ENCODE results near the gene EEF1AKMT1.
A peak's percentile ranks its signal among the peaks of the same experiment; 100 is the strongest.

Gene EEF1AKMT1, protein sequence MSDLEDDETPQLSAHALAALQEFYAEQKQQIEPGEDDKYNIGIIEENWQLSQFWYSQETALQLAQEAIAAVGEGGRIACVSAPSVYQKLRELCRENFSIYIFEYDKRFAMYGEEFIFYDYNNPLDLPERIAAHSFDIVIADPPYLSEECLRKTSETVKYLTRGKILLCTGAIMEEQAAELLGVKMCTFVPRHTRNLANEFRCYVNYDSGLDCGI

GRCh38 chr13:20773194-20774080, at the start of gene EEF1AKMT1:
EEF1AKMT1 (minus strand) TSS chr13:20773961; CDS start chr13:20757598, 16,363 bp downstream.
- peak within 1 kb of the TSS; percentile 83 for H3K4me3 ChIP-seq (replicated peaks; ENCODE audit: low read depth, low read length)
- TF ChIP-seq, protein P1, sequence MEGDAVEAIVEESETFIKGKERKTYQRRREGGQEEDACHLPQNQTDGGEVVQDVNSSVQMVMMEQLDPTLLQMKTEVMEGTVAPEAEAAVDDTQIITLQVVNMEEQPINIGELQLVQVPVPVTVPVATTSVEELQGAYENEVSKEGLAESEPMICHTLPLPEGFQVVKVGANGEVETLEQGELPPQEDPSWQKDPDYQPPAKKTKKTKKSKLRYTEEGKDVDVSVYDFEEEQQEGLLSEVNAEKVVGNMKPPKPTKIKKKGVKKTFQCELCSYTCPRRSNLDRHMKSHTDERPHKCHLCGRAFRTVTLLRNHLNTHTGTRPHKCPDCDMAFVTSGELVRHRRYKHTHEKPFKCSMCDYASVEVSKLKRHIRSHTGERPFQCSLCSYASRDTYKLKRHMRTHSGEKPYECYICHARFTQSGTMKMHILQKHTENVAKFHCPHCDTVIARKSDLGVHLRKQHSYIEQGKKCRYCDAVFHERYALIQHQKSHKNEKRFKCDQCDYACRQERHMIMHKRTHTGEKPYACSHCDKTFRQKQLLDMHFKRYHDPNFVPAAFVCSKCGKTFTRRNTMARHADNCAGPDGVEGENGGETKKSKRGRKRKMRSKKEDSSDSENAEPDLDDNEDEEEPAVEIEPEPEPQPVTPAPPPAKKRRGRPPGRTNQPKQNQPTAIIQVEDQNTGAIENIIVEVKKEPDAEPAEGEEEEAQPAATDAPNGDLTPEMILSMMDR (IDR thresholded peaks at IDR 0.05; ENCODE audit: insufficient read depth, low read length, poor library complexity, severe bottlenecking), result no peak
- no peaks in the 10 kb centered on the region; the same call in 1 of the 2 replicates for H3K36me3 ChIP-seq (ENCODE audit: control insufficient read depth, insufficient read depth, low read length)
- DNase-seq (ENCODE audit: extremely low read depth, insufficient read length), result peak; percentile 97
- H3K27me3 ChIP-seq (replicated peaks; ENCODE audit: control insufficient read depth, insufficient read depth, low read length), result no peaks in the 10 kb centered on the region

DNA sequence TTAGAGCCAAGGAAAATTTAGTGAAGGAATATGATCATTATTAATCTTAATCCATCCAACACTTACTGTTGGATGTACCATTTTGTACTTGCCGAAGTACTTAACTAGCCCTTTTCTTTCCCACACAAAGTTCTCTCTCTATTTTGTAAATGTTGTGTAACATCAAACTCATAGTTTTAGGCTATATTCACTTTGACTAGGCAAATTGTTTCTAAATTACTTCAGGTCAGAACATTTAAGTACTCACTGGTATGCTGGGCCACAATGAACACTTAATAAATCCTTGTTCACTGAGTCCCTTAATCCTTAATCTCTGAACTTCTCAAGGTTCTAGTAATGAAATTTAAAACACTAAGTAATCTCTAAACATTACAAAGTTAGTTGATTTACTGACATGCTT, 49.3 kb upstream of the EEF1AKMT1 start:
- DNase-seq (ENCODE audit: extremely low read depth, insufficient read length), result no peak
- no peak overlapping the region for H3K4me3 ChIP-seq (replicated peaks; ENCODE audit: low read depth, low read length)
- TF ChIP-seq, protein P1 (IDR thresholded peaks at IDR 0.05; ENCODE audit: insufficient read depth, low read length, poor library complexity, severe bottlenecking), result no peak
- H3K27me3 ChIP-seq (replicated peaks; ENCODE audit: control insufficient read depth, insufficient read depth, low read length), result no peaks in the 10 kb centered on the region
- no peaks in the 10 kb centered on the region; the same call in none of the 2 replicates for H3K36me3 ChIP-seq (ENCODE audit: control insufficient read depth, insufficient read depth, low read length)

DNA sequence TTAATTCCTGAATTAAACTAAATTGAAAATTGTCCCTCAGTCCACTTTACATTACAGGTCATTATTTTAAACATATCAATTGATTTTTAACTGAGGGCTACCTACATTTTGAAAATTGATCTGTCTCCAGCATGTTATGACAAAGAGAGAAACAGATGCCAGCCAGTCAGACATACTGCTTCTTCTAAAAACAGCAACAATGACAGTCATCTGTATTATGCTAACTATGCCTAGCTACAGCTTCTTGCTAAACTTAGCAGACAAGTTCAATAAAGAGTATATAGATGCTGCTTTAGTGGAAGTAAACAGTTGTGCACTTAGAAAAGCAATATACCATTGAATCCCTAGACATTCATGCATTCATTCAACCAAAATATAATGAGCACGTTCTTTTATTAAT, 48.6 kb upstream of the EEF1AKMT1 start:
- no peak for DNase-seq (ENCODE audit: extremely low read depth, insufficient read length)
- Histone ChIP-seq H3K27me3 (replicated peaks; ENCODE audit: control insufficient read depth, insufficient read depth, low read length) (no peaks in the 10 kb centered on the region), H3K36me3 (ENCODE audit: control insufficient read depth, insufficient read depth, low read length) (no peaks in the 10 kb centered on the region; the same call in none of the 2 replicates), H3K4me3 (replicated peaks; ENCODE audit: low read depth, low read length) (no peak overlapping the region)
- TF ChIP-seq, protein P1 (IDR thresholded peaks at IDR 0.05; ENCODE audit: insufficient read depth, low read length, poor library complexity, severe bottlenecking), result no peak

DNA sequence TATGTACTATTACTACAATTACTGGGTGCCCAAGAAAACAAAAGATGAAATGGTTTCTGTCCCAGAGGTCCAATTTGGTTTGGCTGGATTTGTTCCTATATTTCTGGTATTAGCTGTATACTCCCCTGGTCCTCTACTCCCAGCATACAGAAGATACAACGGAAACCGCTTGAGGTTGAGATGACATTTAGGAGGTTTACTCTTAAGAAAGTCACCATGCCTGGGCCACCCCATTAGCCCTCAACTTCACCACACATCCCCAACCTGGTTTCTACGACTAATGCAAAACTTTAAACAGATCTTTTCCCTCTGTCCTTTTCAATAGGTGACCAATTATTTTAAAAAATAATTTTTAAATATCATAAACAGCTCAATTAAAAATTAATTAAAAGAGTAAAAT, 46.0 kb upstream of the EEF1AKMT1 start:
- Histone ChIP-seq H3K4me3 (replicated peaks; ENCODE audit: low read depth, low read length) (no peak overlapping the region), H3K36me3 (ENCODE audit: control insufficient read depth, insufficient read depth, low read length) (no peaks in the 10 kb centered on the region; the same call in none of the 2 replicates), H3K27me3 (replicated peaks; ENCODE audit: control insufficient read depth, insufficient read depth, low read length) (no peaks in the 10 kb centered on the region)
- TF ChIP-seq, protein P1 (IDR thresholded peaks at IDR 0.05; ENCODE audit: insufficient read depth, low read length, poor library complexity, severe bottlenecking), result no peak
- no peak for DNase-seq (ENCODE audit: extremely low read depth, insufficient read length)

GRCh38 chr13:20815464-20815863, 41.7 kb upstream of the EEF1AKMT1 start:
- Histone ChIP-seq H3K4me3 (replicated peaks; ENCODE audit: low read depth, low read length) (no peak overlapping the region), H3K27me3 (replicated peaks; ENCODE audit: control insufficient read depth, insufficient read depth, low read length) (no peaks in the 10 kb centered on the region), H3K36me3 (ENCODE audit: control insufficient read depth, insufficient read depth, low read length) (no peaks in the 10 kb centered on the region; the same call in none of the 2 replicates)
- no peak for DNase-seq (ENCODE audit: extremely low read depth, insufficient read length)
- TF ChIP-seq, protein P1 (IDR thresholded peaks at IDR 0.05; ENCODE audit: insufficient read depth, low read length, poor library complexity, severe bottlenecking), result no peak

Measured in GM06990 (cell line).